Stimulated activated naive CD8-positive, alpha-beta T cell treated with anti-CD3 and anti-CD28 coated beads, Interleukin-15, Interleukin-2, amounts not matched to agents 100 ng/mL and 50 ng/mL, for 24 hours (primary cell): ENCODE measurements around the gene CYP4F12.

ENCODE experiments used
- H3K27ac Mint-ChIP-seq: one replicate; pipeline ENCODE4 v1.8.0; 2021; ENCODE audit warnings: mild to moderate bottlenecking, mixed read lengths
- H3K27me3 Mint-ChIP-seq: one replicate; pipeline ENCODE4 v1.8.0; 2021; ENCODE audit warnings: mixed read lengths
- H3K36me3 Mint-ChIP-seq: one replicate; pipeline ENCODE4 v1.8.0; 2021; ENCODE audit warnings: low read depth, mixed read lengths
- H3K4me1 Mint-ChIP-seq: one replicate; pipeline ENCODE4 v1.8.0; 2021; ENCODE audit warnings: low read depth, mixed read lengths
- H3K4me3 Mint-ChIP-seq: one replicate; pipeline ENCODE4 v1.8.0; 2021; ENCODE audit warnings: mild to moderate bottlenecking, mixed read lengths
- H3K9me3 Mint-ChIP-seq: one replicate; pipeline ENCODE4 v1.8.0; 2021; ENCODE audit warnings: mixed read lengths

CYP4F12 gene

DNA sequence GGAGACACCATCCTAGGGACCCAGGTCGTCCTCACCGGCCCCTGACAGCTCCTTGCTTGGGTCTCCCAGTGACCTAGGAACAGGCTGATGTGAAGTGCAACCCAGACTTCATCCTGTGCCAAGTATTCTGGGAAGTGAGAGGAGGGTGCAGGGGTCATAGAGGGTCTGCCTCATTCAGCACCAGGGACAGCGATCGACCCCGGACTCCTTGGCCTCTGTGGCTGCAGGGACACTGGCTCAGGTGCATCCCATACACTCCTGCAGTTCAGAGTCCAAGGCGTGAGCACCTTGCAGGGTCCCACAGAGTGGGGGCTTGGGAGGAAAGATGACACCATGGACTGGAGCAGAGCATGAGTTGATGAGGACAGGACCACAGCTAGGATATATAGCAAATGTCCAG is 44.9 kb downstream of the CYP4F12 start:
- no peaks in the 10 kb centered on the region for H3K9me3 Mint-ChIP-seq
- H3K4me3 Mint-ChIP-seq, result no peak overlapping the region
- H3K4me1 Mint-ChIP-seq, result no peaks in the 10 kb centered on the region
- no peak overlapping the region for H3K27ac Mint-ChIP-seq
- no peaks in the 10 kb centered on the region for H3K36me3 Mint-ChIP-seq
- H3K27me3 Mint-ChIP-seq, result peaks cover 33% of the 10 kb centered on the region

DNA sequence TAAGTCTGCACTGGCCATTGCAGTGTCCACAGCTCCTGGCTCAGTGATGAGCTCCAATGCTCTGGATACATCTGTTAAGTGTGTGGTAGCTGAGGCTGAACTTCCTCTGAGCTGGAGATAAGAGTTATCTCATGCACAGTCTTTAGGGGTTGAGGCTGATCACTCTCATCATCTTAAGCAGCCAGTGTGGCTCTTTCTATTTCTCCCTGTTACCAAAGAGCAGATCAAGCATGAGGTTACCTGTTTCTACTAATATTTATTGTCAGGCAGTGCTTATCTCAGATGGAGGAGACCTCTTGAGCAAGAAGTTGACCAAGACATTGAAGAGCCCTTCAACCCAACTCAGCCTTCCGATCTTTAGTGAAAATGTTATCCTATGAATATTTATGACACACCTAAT is 48.4 kb downstream of the CYP4F12 start:
- Mint-ChIP-seq H3K9me3 (no peaks in the 10 kb centered on the region), H3K4me3 (no peak overlapping the region), H3K4me1 (no peaks in the 10 kb centered on the region), H3K27ac (no peak overlapping the region), H3K36me3 (no peaks in the 10 kb centered on the region), H3K27me3 (peaks cover 42% of the 10 kb centered on the region)

DNA sequence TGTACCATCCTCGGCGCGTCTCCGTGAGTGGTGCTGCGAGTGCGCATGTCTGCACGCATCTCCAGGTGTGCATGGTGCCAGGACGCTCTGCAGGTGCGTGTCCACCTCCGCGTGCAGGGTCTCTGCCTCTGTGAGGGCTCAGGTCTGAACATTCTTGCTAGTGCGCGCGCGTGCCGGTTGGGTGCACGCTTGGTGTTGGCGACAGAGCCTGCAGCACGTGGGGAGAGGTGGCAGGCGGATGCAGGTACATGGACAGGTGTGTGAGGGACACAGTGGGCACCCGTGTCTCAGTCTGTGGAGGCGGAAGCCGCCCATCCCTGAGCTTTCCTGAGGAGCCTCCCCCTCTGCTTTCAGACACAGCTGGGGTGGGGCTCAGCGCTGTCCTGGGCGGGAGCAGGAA is 50.1 kb downstream of the CYP4F12 start:
- Mint-ChIP-seq H3K27me3 (peaks cover 52% of the 10 kb centered on the region), H3K4me1 (no peaks in the 10 kb centered on the region), H3K9me3 (no peaks in the 10 kb centered on the region), H3K36me3 (no peaks in the 10 kb centered on the region), H3K27ac (no peak overlapping the region), H3K4me3 (no peak overlapping the region)

DNA sequence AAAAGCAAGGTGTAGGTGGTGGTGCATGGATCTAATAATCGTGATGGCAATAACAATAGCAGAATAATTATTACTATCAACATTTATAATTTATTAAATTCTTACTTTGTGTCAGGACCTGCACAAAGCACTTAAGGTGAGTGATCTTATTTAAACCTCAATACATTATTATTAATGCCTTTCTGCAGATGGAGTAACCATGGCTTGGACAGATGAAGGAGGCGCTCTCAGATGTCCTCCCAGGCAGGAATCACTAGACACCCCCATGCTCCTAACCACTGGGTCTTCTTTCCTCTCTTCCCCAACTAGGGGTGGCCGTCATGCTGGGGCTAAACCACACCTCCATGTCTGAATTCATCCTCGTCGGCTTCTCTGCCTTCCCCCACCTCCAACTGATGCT is 54.8 kb downstream of the CYP4F12 start, which contains the start of gene OR10H2:
TSS of gene OR10H2 (plus strand) at position 301 of the 400 bp plus-strand sequence. CDS start at position 321, 20 bp downstream.
- no peaks in the 10 kb centered on the region for H3K9me3 Mint-ChIP-seq
- no peaks in the 10 kb centered on the region for H3K36me3 Mint-ChIP-seq
- no peak within 1 kb of the TSS for H3K4me3 Mint-ChIP-seq
- peaks cover 37% of the 10 kb centered on the region for H3K27me3 Mint-ChIP-seq
- H3K27ac Mint-ChIP-seq, result no peak within 1 kb of the TSS
- peaks cover 5% of the 10 kb centered on the region for H3K4me1 Mint-ChIP-seq

DNA sequence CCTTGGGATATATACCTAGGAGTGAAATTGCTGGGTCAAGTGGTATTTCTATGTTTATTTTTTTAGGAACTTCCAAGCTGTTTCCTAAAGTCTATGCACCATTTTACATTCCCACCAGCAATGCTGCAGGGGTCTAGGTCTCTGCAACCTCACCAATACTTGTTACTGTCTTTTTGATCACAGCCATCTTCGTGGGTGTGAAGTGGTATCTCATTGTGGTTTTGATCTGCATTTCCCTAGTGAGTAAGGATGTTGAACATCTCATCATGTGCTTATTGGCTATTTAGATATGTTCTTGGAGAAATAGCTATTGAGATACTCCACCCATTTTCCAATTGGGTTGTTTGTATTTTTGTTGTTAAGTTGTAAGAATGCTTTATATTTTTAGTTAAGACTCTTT is 57.7 kb downstream of the CYP4F12 start:
- Mint-ChIP-seq H3K27ac (no peak overlapping the region), H3K36me3 (no peaks in the 10 kb centered on the region), H3K9me3 (no peaks in the 10 kb centered on the region), H3K4me1 (peaks cover 5% of the 10 kb centered on the region), H3K4me3 (no peak overlapping the region), H3K27me3 (peaks cover 24% of the 10 kb centered on the region)

DNA sequence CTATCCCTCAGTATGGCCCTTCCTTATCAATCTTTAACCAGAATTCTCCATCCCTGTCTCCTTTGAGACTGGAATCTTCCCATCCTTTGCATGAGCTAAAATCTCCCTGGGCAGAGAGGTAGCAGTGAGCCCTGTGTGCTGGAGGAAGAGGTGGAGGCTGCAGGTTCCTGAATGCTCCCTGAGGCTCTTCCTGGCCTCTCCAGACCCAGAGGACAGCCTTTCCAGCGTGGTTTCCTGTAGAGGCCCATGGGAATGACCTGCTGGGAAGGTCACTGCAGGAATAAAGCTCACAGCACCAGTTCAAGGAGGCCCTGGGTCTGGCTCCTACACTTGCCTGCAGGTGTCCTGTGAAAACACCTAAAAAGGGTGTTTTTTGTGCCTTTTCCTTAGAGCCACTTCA is 59.5 kb downstream of the CYP4F12 start:
- Mint-ChIP-seq H3K27me3 (peaks cover 11% of the 10 kb centered on the region), H3K4me1 (peaks cover 5% of the 10 kb centered on the region), H3K36me3 (no peaks in the 10 kb centered on the region), H3K4me3 (no peak overlapping the region), H3K9me3 (no peaks in the 10 kb centered on the region), H3K27ac (no peak overlapping the region)

DNA sequence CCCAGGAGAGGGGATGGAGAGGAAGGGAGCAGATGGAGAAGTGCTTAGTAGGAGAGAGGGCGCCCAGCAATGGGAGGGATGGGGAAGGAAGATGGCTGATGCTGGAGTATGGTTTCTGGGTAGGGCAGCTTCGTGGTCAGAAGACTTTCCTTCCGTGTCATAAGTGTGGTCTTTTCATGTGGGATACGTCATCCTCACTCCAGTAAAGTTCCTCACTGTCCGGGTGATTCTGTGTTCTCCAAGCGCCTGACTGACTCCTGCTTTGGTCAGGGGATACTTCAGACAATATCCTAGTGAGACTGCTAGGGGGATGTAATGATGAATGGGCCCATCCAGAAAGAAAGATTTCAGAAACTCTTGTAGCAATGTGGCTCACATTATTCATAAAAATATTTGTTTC is 61.0 kb downstream of the CYP4F12 start:
- Mint-ChIP-seq H3K27ac (no peak overlapping the region), H3K36me3 (no peaks in the 10 kb centered on the region), H3K9me3 (no peaks in the 10 kb centered on the region), H3K4me3 (no peak overlapping the region), H3K27me3 (no peaks in the 10 kb centered on the region), H3K4me1 (peaks cover 5% of the 10 kb centered on the region)

DNA sequence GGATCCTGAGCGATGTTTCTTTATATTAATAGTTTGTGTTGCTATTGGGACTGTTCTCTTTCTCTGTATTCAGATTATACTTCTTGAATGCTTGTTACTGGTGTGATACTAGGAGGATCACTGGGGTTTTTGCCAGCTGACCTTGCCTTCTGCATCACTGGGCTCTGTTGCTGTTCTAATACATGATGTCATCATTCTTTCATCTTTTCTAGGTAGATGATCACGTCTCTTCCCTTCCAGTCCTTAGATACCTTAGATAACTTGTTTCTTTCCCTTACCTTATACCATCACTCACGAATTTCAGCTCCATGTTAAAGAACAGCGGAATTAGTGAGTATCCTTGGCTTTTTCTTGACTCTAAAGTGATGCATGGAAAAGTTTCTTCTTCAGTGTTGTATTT is 64.8 kb downstream of the CYP4F12 start, which contains the start of gene OR10H3:
TSS of gene OR10H3 (plus strand) at position 264 of the 400 bp plus-strand sequence. CDS start 3,408 bp downstream, outside the sequence.
- no peak within 1 kb of the TSS for H3K27ac Mint-ChIP-seq
- H3K4me1 Mint-ChIP-seq, result no peaks in the 10 kb centered on the region

DNA sequence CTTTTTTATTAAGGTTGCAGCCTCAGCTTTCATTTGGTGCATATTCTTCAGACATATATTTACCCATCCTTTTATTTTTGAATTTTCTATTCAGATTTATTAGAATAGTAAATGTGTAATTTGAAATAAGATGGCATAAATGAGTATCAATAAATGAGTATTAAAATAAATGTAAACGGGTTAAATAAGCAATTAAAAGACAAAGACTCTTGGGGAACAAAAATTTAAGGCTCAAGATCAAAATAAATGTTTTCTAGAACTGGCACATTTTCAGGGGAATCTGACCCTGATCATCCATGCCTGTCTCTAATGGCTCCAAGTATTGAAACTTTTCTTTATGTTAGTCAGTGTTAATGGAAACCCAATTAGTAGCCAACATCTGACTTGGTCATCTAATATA is 67.9 kb downstream of the CYP4F12 start:
- Mint-ChIP-seq H3K27ac (no peak overlapping the region), H3K9me3 (peaks cover 19% of the 10 kb centered on the region), H3K36me3 (peaks cover 12% of the 10 kb centered on the region), H3K27me3 (peaks cover 33% of the 10 kb centered on the region), H3K4me1 (no peaks in the 10 kb centered on the region), H3K4me3 (no peak overlapping the region)

More for the DNA sequence above, 64.8 kb downstream of the CYP4F12 start, which contains the start of gene OR10H3:
- Mint-ChIP-seq H3K36me3 (peaks cover 12% of the 10 kb centered on the region), H3K9me3 (peaks cover 19% of the 10 kb centered on the region), H3K4me3 (no peak within 1 kb of the TSS), H3K27me3 (peaks cover 20% of the 10 kb centered on the region)
